H1 (cell line): ENCODE data around the gene GSG1L2. TPM values are rescaled to one million over a fixed set of nuclear protein-coding genes. Genes with fewer than 3 reads are reported as not detected.

ENCODE experiments used
- CTCF ChIA-PET: fragments of 300-600 bp; sonication (Branson Sonifier 250); formaldehyde crosslinking; loops from one replicate; lab custom pipeline; 2021; ENCODE audit not compliant: partially characterized antibody; lab: Charles Lee
- POLR2A ChIA-PET: fragments of 300-600 bp; sonication (Branson Sonifier 250); formaldehyde crosslinking; loops from one replicate; lab custom pipeline; 2021; ENCODE audit warnings: inconsistent platforms; ENCODE audit not compliant: partially characterized antibody; lab: Charles Lee
- DNase-seq, 2 experiments: peaks; one replicate each; pipeline versions ENCODE4 v3.0.0 to v3.0.0-alpha.2; 2010 to 2022; ENCODE audit warnings: low spot score in 2 of 2, low read depth in 1 of 2, mixed read lengths in 1 of 2
- FAIRE-seq: peaks from 2 replicates; lab custom pipeline; 2011; peaks lifted over from hg19 to GRCh38; lab: Jason Lieb, UNC
- H2AFZ ChIP-seq: 2 replicates; pipeline ENCODE4 v1.8.1; 2012; ENCODE audit warnings: low read length, inconsistent platforms
- H2AK5ac ChIP-seq: 2 replicates; pipeline ENCODE4 v1.6.1; 2013; ENCODE audit warnings: low read depth, low read length
- H2BK120ac ChIP-seq: replicated peaks from 2 replicates; pipeline ENCODE3; 2013; ENCODE audit warnings: low read depth, low read length, inconsistent platforms
- H2BK12ac ChIP-seq: 2 replicates; pipeline ENCODE4 v1.6.1; 2013; ENCODE audit warnings: low read depth, low read length
- H2BK15ac ChIP-seq: 2 replicates; pipeline ENCODE4 v1.6.1; 2013; ENCODE audit warnings: low read length
- H2BK20ac ChIP-seq: 2 replicates; pipeline ENCODE4 v1.6.1; 2013; ENCODE audit warnings: low read length
- H2BK5ac ChIP-seq: 2 replicates; pipeline ENCODE4 v1.6.1; 2013; ENCODE audit warnings: low read depth, low read length
- H3K14ac ChIP-seq: 2 replicates; pipeline ENCODE4 v1.6.1; 2013; ENCODE audit warnings: inconsistent platforms; ENCODE audit not compliant: insufficient read length
- H3K18ac ChIP-seq: 2 replicates; pipeline ENCODE4 v1.6.1; 2013; ENCODE audit warnings: low read length; ENCODE audit errors: extremely low read depth
- H3K23ac ChIP-seq: 2 replicates; pipeline ENCODE4 v1.6.1; 2013; ENCODE audit warnings: inconsistent platforms; ENCODE audit not compliant: insufficient read length
- H3K23me2 ChIP-seq: 2 replicates; pipeline ENCODE4 v1.6.1; 2013; ENCODE audit warnings: low read depth, low read length
- H3K27ac ChIP-seq: 2 replicates; pipeline ENCODE4 v1.6.1; 2011; ENCODE audit warnings: low read depth, low read length, inconsistent platforms
- H3K27me3 ChIP-seq, 4 experiments: replicated peaks in 1 of 4; 1 replicate in 1 of 4; 2 replicates in 3 of 4; pipeline versions ENCODE4 v1.6.1 to v1.8.1; 2011 to 2013; ENCODE audit warnings: low read length in 3 of 4, mild to moderate bottlenecking in 3 of 4, inconsistent platforms in 2 of 4, mixed read lengths in 2 of 4, moderate library complexity in 1 of 4; ENCODE audit not compliant: control insufficient read depth in 3 of 4, insufficient read depth in 3 of 4; ENCODE audit errors: extremely low read depth in 1 of 4
- H3K36me3 ChIP-seq, 4 experiments: 2 replicates each; pipeline versions ENCODE4 v1.6.1 to v1.8.1; 2011 to 2013; ENCODE audit warnings: mild to moderate bottlenecking in 4 of 4, low read length in 3 of 4, moderate library complexity in 2 of 4, control low read depth in 1 of 4, inconsistent platforms in 1 of 4; ENCODE audit not compliant: insufficient read depth in 4 of 4, control insufficient read depth in 2 of 4
- H3K4ac ChIP-seq: replicated peaks from 2 replicates; pipeline ENCODE3; 2013; ENCODE audit warnings: low read length, low read depth, mixed read lengths, inconsistent platforms; ENCODE audit not compliant: insufficient read length
- H3K4me1 ChIP-seq, 4 experiments: replicated peaks in 1 of 4; 1 replicate in 1 of 4; 2 replicates in 3 of 4; pipeline versions ENCODE4 v1.6.1 to v1.8.1; 2011 to 2013; ENCODE audit warnings: low read length in 3 of 4, inconsistent platforms in 2 of 4, mixed read lengths in 1 of 4; ENCODE audit not compliant: insufficient read depth in 4 of 4, control insufficient read depth in 3 of 4
- H3K4me2 ChIP-seq, 2 experiments: 2 replicates each; pipeline versions ENCODE4 v1.6.1 to v1.8.1; 2011 to 2013; ENCODE audit warnings: low read depth in 2 of 2, low read length in 2 of 2, control low read depth in 1 of 2, inconsistent platforms in 1 of 2, mild to moderate bottlenecking in 1 of 2; ENCODE audit not compliant: insufficient read depth in 1 of 2
- H3K4me3 ChIP-seq, 4 experiments: fragments of 200-600, 300-600 bp in 1 of 4; sonication (generic), shearing (Covaris generic), sonication (Bioruptor Twin) in 1 of 4; 2 replicates each; pipeline versions ENCODE4 v1.5.1 to v1.8.1; 2011 to 2016; ENCODE audit warnings: low read length in 4 of 4, low read depth in 3 of 4, control low read depth in 2 of 4, inconsistent platforms in 2 of 4, mild to moderate bottlenecking in 2 of 4, mixed read lengths in 1 of 4, moderate library complexity in 1 of 4; ENCODE audit not compliant: insufficient read depth in 2 of 4; ENCODE audit errors: extremely low read depth in 1 of 4
- H3K56ac ChIP-seq: replicated peaks from 2 replicates; pipeline ENCODE3; 2013; ENCODE audit warnings: low read depth, mild to moderate bottlenecking, mixed read lengths, low read length, inconsistent platforms; ENCODE audit not compliant: insufficient read length
- H3K79me1 ChIP-seq: 2 replicates; pipeline ENCODE4 v1.6.1; 2013; ENCODE audit warnings: low read depth, low read length, control low read depth
- H3K79me2 ChIP-seq, 2 experiments: 2 replicates each; pipeline versions ENCODE4 v1.6.1 to v1.8.1; 2012 to 2013; ENCODE audit warnings: low read length in 2 of 2, mild to moderate bottlenecking in 2 of 2, inconsistent platforms in 1 of 2; ENCODE audit not compliant: insufficient read depth in 2 of 2, control insufficient read depth in 1 of 2
- H3K9ac ChIP-seq, 4 experiments: replicated peaks in 1 of 4; 1 replicate in 1 of 4; 2 replicates in 3 of 4; pipeline versions ENCODE4 v1.6.1 to v1.8.1; 2011 to 2013; ENCODE audit warnings: low read depth in 3 of 4, low read length in 3 of 4, control low read depth in 2 of 4, mild to moderate bottlenecking in 2 of 4, moderate library complexity in 2 of 4, inconsistent platforms in 1 of 4; ENCODE audit errors: extremely low read depth in 1 of 4
- H3K9me3 ChIP-seq, 2 experiments: 2 replicates each; pipeline versions ENCODE4 v1.6.1 to v1.8.1; 2012 to 2013; ENCODE audit warnings: mild to moderate bottlenecking in 2 of 2, moderate library complexity in 2 of 2, control low read depth in 1 of 2, inconsistent platforms in 1 of 2, low read depth in 1 of 2, low read length in 1 of 2, mixed read lengths in 1 of 2; ENCODE audit not compliant: insufficient read depth in 2 of 2
- H4K20me1 ChIP-seq, 2 experiments: replicated peaks in 1 of 2; 2 replicates each; pipeline versions ENCODE3 to v1.8.1; 2011 to 2013; ENCODE audit warnings: inconsistent platforms in 2 of 2, low read length in 2 of 2, mild to moderate bottlenecking in 1 of 2; ENCODE audit not compliant: insufficient read depth in 2 of 2, control insufficient read depth in 1 of 2
- H4K5ac ChIP-seq: 2 replicates; pipeline ENCODE4 v1.6.1; 2013; ENCODE audit warnings: low read length, low read depth, mixed read lengths, inconsistent platforms; ENCODE audit not compliant: insufficient read length
- H4K8ac ChIP-seq: 2 replicates; pipeline ENCODE4 v1.8.0; 2013; ENCODE audit warnings: mild to moderate bottlenecking, moderate library complexity, low read length, inconsistent platforms; ENCODE audit not compliant: insufficient read depth; ENCODE audit errors: extremely low read depth
- H4K91ac ChIP-seq: replicated peaks from 2 replicates; pipeline ENCODE3; 2013; ENCODE audit warnings: low read length, mixed read lengths, inconsistent platforms; ENCODE audit not compliant: insufficient read length
- KDM1A ChIP-seq: fragments of 200-600, 300-600 bp; sonication (generic); IDR thresholded peaks from 2 replicates; pipeline ENCODE4 v1.7.1; 2016; ENCODE audit warnings: mild to moderate bottlenecking, low read length, borderline replicate concordance
- POU5F1 ChIP-seq: IDR thresholded peaks from 2 replicates; pipeline ENCODE4 v1.6.1; 2011; ENCODE audit warnings: low read depth, mild to moderate bottlenecking, low read length, moderate library complexity
- RXRA ChIP-seq: IDR thresholded peaks from 2 replicates; pipeline ENCODE4 v1.6.1; 2011; ENCODE audit warnings: low read depth, mild to moderate bottlenecking, low read length, moderate library complexity; ENCODE audit not compliant: insufficient read depth
- WGBS, 2 experiments: shearing (Covaris generic) in 1 of 2; methylation state at CpG; one replicate each; pipeline versions ENCODE4 v1.1.6 to v1.1.7; 2013 to 2015; ENCODE audit warnings: low lambda C conversion rate in 2 of 2, mixed read lengths in 2 of 2, inconsistent platforms in 1 of 2, low coverage in 1 of 2, missing lambda C conversion rate in 1 of 2; ENCODE audit not compliant: insufficient replicate concordance in 2 of 2, insufficient coverage in 1 of 2, insufficient read length in 1 of 2; ENCODE audit errors: extremely low coverage in 1 of 2, missing lambda C conversion rate in 1 of 2; 5-methylcytosine and 5-hydroxymethylcytosine counted together
- polyA plus RNA-seq, 7 experiments: library from polyadenylated mRNA; depleted of rRNA in 3 of 7; stranded (reverse) in 5 of 7; unstranded in 2 of 7; fragments of >200 nt in 5 of 7; fragments of 200-250 nt in 2 of 7; gene quantifications; 1 replicate in 5 of 7; 2 replicates in 1 of 7; 4 replicates in 1 of 7; pipeline versions ENCODE4 v1.2.1 to v1.2.3, GENCODE V29; 2011 to 2013; ENCODE audit warnings: missing spikeins in 2 of 7, mixed read lengths in 2 of 7
- total RNA-seq: library from RNA; stranded (reverse); fragmentation: NEBNext Ultra II Directional; extraction: Animal tissue kit (Norgen Biotek cat#: 25700); gene quantifications from 2 replicates; pipeline ENCODE4 v1.2.1, GENCODE V29; 2021

Gene GSG1L2
- total and polyA plus RNA-seq, 2 of the 8 experiments (the other 6 are each of a cell fraction or from before 2014, with no cell fraction given): not detected

DNA sequence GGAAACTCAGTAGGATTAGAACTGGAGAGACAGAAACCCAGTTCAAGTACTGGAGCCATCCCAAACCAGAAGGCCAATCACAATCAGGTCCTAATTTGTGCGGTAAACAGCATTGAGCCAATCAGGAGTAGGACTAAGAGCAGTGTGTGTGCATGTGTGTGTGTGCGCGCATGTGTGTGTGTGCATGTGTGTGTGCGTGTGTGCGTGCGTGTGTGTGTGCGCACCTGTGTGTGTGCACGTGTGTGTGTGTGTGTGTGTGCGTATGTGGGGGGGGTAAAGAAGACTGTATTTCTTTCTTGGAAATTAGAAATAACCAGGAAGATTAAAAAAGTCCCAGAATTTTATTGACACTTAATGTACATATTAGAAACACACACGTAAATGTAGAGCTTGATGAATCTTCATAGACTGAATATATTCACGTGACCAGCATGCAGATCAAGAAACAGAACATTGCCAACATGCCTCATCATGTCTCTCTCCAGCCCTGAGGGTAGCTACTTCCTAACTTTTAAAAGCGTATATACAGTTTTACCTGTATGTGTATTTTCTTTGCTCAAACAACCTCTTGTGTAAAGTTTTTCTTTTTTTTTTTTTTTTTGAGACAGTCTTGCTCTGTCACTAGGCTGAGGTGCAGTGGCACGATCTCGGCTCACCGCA lies 29.6 kb downstream of the GSG1L2 start:
- no peaks in the 10 kb centered on the region for H3K9me3 ChIP-seq
- H4K8ac ChIP-seq: no peak overlapping the region
- H4K91ac ChIP-seq: no peak overlapping the region
- H3K14ac ChIP-seq: no peak overlapping the region
- no peak overlapping the region for H2BK15ac ChIP-seq
- no peak overlapping the region for H2BK120ac ChIP-seq
- no peak overlapping the region for H2BK5ac ChIP-seq
- H3K4me2 ChIP-seq: no peak overlapping the region
- H3K9ac ChIP-seq: no peak overlapping the region
- FAIRE-seq (no peak), DNase-seq (no peak)
- WGBS, 2 experiments: 94% methylated on average over 14 of the region's 15 CpGs; no CpG with 5 or more reads in 1 of the 2 experiments
- H3K4me1 ChIP-seq: no peaks in the 10 kb centered on the region
- TF ChIP-seq KDM1A (no peak), POU5F1 (no peak), RXRA (no peak)
- POLR2A ChIA-PET: no interaction called here
- H3K4ac ChIP-seq: no peak overlapping the region
- no peak overlapping the region for H4K5ac ChIP-seq
- no peak overlapping the region for H2AFZ ChIP-seq
- H3K18ac ChIP-seq: no peak overlapping the region
- no peaks in the 10 kb centered on the region for H3K79me1 ChIP-seq
- no peaks in the 10 kb centered on the region for H3K27me3 ChIP-seq
- no peak overlapping the region for H3K27ac ChIP-seq
- no peak overlapping the region for H2BK20ac ChIP-seq
- no peaks in the 10 kb centered on the region; the same call in 1 of the 2 replicates for H3K23me2 ChIP-seq
- H3K23ac ChIP-seq: no peak overlapping the region
- no peaks in the 10 kb centered on the region for H3K79me2 ChIP-seq
- H4K20me1 ChIP-seq: no peaks in the 10 kb centered on the region
- H2AK5ac ChIP-seq: no peak overlapping the region
- no peak overlapping the region for H3K56ac ChIP-seq
- no peaks in the 10 kb centered on the region for H3K36me3 ChIP-seq
- CTCF ChIA-PET: no interaction called here
- no peak overlapping the region for H2BK12ac ChIP-seq
- no peak overlapping the region for H3K4me3 ChIP-seq
